Body of pancreas (tissue), 4 donors: Measurements from ENCODE around the gene VRK1.

ENCODE experiments used
- POLR2A ChIP-seq, 3 donors: fragments of 450-650 bp; IDR thresholded peaks; one replicate each; pipeline ENCODE4 v1.6.1; 2016; ENCODE audit warnings: antibody characterized with exemption in 3 of 3, mild to moderate bottlenecking in 2 of 3
- TF ChIP-seq, protein P1 (sequence below), 7 experiments: fragments of 450-650 bp in 4 of 7; fragments of 200-600 bp in 3 of 7; sonication (generic) in 3 of 7; IDR thresholded peaks; one replicate each; pipeline ENCODE4 v1.5.1; 2016 to 2019; ENCODE audit warnings: antibody characterized with exemption in 7 of 7

DNA sequence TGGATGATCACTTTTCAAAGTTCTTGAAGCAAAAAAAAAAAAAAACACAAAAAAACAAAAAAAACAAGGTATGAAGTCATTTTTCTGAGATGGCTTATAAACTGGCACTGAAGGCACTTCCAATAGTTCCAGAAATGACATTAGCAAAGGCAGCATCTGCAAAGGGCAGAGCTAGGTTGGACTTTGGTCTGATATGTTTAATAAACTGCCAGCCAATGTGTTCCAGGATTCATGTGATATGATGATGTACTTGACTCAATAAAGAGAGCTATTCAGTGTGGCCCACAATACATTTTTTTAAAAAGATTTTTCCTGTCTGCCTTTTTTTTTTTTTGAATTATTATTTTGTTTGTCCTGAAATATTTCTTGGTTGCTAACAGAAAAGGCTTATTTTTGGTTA is 79.6 kb downstream of the VRK1 start:
- TF ChIP-seq, protein P1, sequence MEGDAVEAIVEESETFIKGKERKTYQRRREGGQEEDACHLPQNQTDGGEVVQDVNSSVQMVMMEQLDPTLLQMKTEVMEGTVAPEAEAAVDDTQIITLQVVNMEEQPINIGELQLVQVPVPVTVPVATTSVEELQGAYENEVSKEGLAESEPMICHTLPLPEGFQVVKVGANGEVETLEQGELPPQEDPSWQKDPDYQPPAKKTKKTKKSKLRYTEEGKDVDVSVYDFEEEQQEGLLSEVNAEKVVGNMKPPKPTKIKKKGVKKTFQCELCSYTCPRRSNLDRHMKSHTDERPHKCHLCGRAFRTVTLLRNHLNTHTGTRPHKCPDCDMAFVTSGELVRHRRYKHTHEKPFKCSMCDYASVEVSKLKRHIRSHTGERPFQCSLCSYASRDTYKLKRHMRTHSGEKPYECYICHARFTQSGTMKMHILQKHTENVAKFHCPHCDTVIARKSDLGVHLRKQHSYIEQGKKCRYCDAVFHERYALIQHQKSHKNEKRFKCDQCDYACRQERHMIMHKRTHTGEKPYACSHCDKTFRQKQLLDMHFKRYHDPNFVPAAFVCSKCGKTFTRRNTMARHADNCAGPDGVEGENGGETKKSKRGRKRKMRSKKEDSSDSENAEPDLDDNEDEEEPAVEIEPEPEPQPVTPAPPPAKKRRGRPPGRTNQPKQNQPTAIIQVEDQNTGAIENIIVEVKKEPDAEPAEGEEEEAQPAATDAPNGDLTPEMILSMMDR (IDR thresholded peaks at IDR 0.05): no peak
- TF ChIP-seq POLR2A (IDR thresholded peaks at IDR 0.05): no peak
